Esophagus squamous epithelium (tissue), 5 donors: ENCODE data around the gene CAV2. TPM values are rescaled to one million over a fixed set of nuclear protein-coding genes. Genes with fewer than 3 reads are reported as not detected.
"Not testable (repeated sequence)": the region's sequence is repeated elsewhere in the genome, so short reads cannot be mapped to it uniquely, and the experiment has no call there.

ENCODE experiments used
- DNase-seq: peaks from one replicate; lab custom pipeline; 2025; lab: John Stamatoyannopoulos, UW
- H3K27ac ChIP-seq, 4 donors: fragments of 200-600 bp; sonication (generic); one replicate each; pipeline ENCODE4 v1.5.1; 2016 to 2019; ENCODE audit warnings: mild to moderate bottlenecking in 1 of 4
- H3K27me3 ChIP-seq, 4 donors: fragments of 200-600 bp; sonication (generic); 1 replicate in 3 of 4; 2 replicates in 1 of 4; pipeline versions ENCODE4 v1.5.1 to v1.6.0; 2017 to 2021; ENCODE audit warnings: antibody characterized with exemption in 1 of 4
- H3K36me3 ChIP-seq, 3 donors: fragments of 200-600 bp; sonication (generic); one replicate each; pipeline ENCODE4 v1.5.1; 2016 to 2019
- H3K4me1 ChIP-seq, 3 donors: fragments of 200-600 bp; sonication (generic); one replicate each; pipeline ENCODE4 v1.5.1; 2017 to 2019
- H3K4me3 ChIP-seq, 4 donors: fragments of 200-600 bp; sonication (generic); 1 replicate in 3 of 4; 2 replicates in 1 of 4; pipeline ENCODE4 v1.5.1; 2016 to 2019; ENCODE audit warnings: mild to moderate bottlenecking in 2 of 4, moderate library complexity in 1 of 4
- H3K9me3 ChIP-seq, 3 donors: fragments of 200-600 bp; sonication (generic); one replicate each; pipeline ENCODE4 v1.5.1; 2016 to 2019
- CTCF ChIP-seq, 6 experiments: fragments of 450-650 bp in 4 of 6; fragments of 200-600 bp in 2 of 6; sonication (generic) in 2 of 6; IDR thresholded peaks; one replicate each; pipeline ENCODE4 v1.5.1; 2016 to 2019; ENCODE audit warnings: antibody characterized with exemption in 6 of 6, mild to moderate bottlenecking in 4 of 6, moderate library complexity in 4 of 6
- POLR2A ChIP-seq, 4 donors: fragments of 450-650 bp; IDR thresholded peaks; one replicate each; pipeline ENCODE4 v1.6.1; 2017; ENCODE audit warnings: antibody characterized with exemption in 4 of 4, mild to moderate bottlenecking in 4 of 4, moderate library complexity in 3 of 4
- WGBS, 2 donors: methylation state at CpG; one replicate each; pipeline ENCODE4 v1.1.5; 2018; 5-methylcytosine and 5-hydroxymethylcytosine counted together
- intact Hi-C: fragments of 100-400 bp; cut with DNase I; formaldehyde crosslinking; loops from one replicate; pipeline ENCODE4 v1.15.0; 2022
- total RNA-seq, 4 donors: library from RNA; depleted of rRNA; stranded (reverse); fragments of >200 nt; gene quantifications; one replicate each; pipeline ENCODE4 v1.1.0, GENCODE V29; 2016
- donor health status: DM: yes; HTN: yes; CAD: no.

Gene CAV2
- total RNA-seq, 4 donors from 2014 or later, result 31.8 to 85.3 (median 73.4) TPM

GRCh38 chr7:116465125-116465524 is 34.4 kb upstream of the CAV2 start:
- intact Hi-C loops, result no loop called here
- 88 to 92% methylated on average over 2 of the region's 2 CpGs for WGBS, 2 donors

GRCh38 chr7:116468534-116468933 is 31.0 kb upstream of the CAV2 start:
- no peaks in the 10 kb centered on the region for H3K36me3 ChIP-seq
- H3K27ac ChIP-seq, result no peak overlapping the region
- no peaks in the 10 kb centered on the region for H3K9me3 ChIP-seq
- intact Hi-C loops, result no loop called here
- H3K27me3 ChIP-seq, result no peaks in the 10 kb centered on the region
- no peak for TF ChIP-seq CTCF (IDR thresholded peaks at IDR 0.05)
- no peak for TF ChIP-seq POLR2A (IDR thresholded peaks at IDR 0.05)
- H3K4me3 ChIP-seq, result no peak overlapping the region
- no peak for DNase-seq
- no peaks in the 10 kb centered on the region for H3K4me1 ChIP-seq
- 63 to 76% methylated on average over 2 of the region's 2 CpGs for WGBS, 2 donors

More at GRCh38 chr7:116465125-116465524, 34.4 kb upstream of the CAV2 start:
- Histone ChIP-seq H3K4me3 (no peak overlapping the region), H3K9me3 (no peaks in the 10 kb centered on the region), H3K27ac (no peak overlapping the region), H3K36me3 (no peaks in the 10 kb centered on the region), H3K4me1 (no peaks in the 10 kb centered on the region), H3K27me3 (no peaks in the 10 kb centered on the region)
- TF ChIP-seq CTCF (IDR thresholded peaks at IDR 0.05), result no peak
- TF ChIP-seq POLR2A (IDR thresholded peaks at IDR 0.05), result no peak
- no peak for DNase-seq

- WGBS, 2 donors, result 33 to 88% methylated on average over 1 of the region's 1 CpG
- Histone ChIP-seq H3K4me1 (no peaks in the 10 kb centered on the region), H3K9me3 (no peaks in the 10 kb centered on the region), H3K27ac (no peak overlapping the region), H3K27me3 (no peaks in the 10 kb centered on the region), H3K36me3 (no peaks in the 10 kb centered on the region), H3K4me3 (no peak overlapping the region)
- DNase-seq, result no peak
- TF ChIP-seq POLR2A (IDR thresholded peaks at IDR 0.05) (no peak), CTCF (IDR thresholded peaks at IDR 0.05) (no peak)
- intact Hi-C loops, result no loop called here
Observed at GRCh38 chr7:116477625-116478024, 21.9 kb upstream of the CAV2 start.

GRCh38 chr7:116478834-116479233 is 20.7 kb upstream of the CAV2 start:
- intact Hi-C loops, result no loop called here
- Histone ChIP-seq H3K36me3 (no peaks in the 10 kb centered on the region), H3K4me3 (no peak overlapping the region), H3K27ac (no peak overlapping the region), H3K4me1 (no peaks in the 10 kb centered on the region), H3K27me3 (no peaks in the 10 kb centered on the region), H3K9me3 (no peaks in the 10 kb centered on the region)
- no peak for DNase-seq
- 48 to 62% methylated on average over 2 of the region's 2 CpGs for WGBS, 2 donors
- no peak for TF ChIP-seq POLR2A (IDR thresholded peaks at IDR 0.05)
- TF ChIP-seq CTCF (IDR thresholded peaks at IDR 0.05), result no peak

- 76 to 84% methylated on average over 2 of the region's 2 CpGs for WGBS, 2 donors
- intact Hi-C loops, result no loop called here
- Histone ChIP-seq H3K27ac (no peak overlapping the region), H3K9me3 (no peaks in the 10 kb centered on the region), H3K36me3 (no peaks in the 10 kb centered on the region), H3K4me1 (no peaks in the 10 kb centered on the region), H3K4me3 (no peak overlapping the region), H3K27me3 (no peaks in the 10 kb centered on the region)
- DNase-seq, result no peak
- no peak for TF ChIP-seq POLR2A (IDR thresholded peaks at IDR 0.05)
- TF ChIP-seq CTCF (IDR thresholded peaks at IDR 0.05), result no peak
Observed at GRCh38 chr7:116483271-116483942, 16.1 kb upstream of the CAV2 start.

GRCh38 chr7:116484389-116484788 is 15.1 kb upstream of the CAV2 start:
- DNase-seq, intact Hi-C loops, H3K36me3 ChIP-seq, H3K9me3 ChIP-seq, H3K27me3 ChIP-seq, H3K4me3 ChIP-seq, H3K27ac ChIP-seq, H3K4me1 ChIP-seq: not testable (repeated sequence)
- WGBS, 2 donors, result 93% methylated on average over 4 of the region's 4 CpGs
